ENCODE measurements around the gene CACNG1.

CACNG1 gene, protein sequence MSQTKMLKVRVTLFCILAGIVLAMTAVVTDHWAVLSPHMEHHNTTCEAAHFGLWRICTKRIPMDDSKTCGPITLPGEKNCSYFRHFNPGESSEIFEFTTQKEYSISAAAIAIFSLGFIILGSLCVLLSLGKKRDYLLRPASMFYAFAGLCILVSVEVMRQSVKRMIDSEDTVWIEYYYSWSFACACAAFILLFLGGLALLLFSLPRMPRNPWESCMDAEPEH
- 0 to 0.99 (median 0) reads per million in 17 experiments for total RNA-seq

DNA sequence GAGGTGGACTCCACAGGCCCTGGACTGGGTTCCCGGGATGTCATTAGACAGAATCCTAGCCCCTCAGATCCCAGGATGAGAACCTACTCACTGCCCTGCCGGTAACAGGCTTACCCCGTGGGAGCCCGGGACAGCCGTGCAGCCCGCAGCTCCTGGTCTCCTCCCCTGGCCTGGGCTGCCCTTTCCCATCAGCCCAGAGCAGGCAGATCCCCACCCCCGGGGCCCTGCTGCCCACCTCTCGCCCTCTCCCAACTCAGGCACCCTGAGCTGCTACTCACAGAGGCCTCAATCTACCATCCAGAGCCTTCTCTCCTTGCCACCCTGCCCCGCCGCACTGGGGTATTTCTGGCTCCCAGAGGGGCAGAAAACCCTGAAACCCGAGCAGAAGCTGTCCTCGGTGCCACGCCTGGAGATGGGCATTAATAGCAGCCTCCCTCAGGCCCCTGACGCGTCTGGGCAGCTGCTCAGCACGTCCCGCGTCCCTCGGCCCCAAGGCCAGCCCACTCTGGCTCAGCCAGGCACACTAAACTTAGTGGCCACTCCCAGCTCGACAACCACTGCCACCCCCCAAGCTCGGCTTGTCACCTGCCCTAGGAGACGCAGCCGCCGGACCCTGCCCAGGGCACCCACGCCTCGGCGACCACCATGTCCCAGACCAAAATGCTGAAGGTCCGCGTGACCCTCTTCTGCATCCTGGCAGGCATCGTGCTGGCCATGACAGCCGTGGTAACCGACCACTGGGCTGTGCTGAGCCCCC lies at the start of gene CACNG1:
TSS of gene CACNG1 (plus strand) at position 539 of the 757 bp plus-strand sequence. CDS start at position 646, 107 bp downstream.
- no peak for DNase-seq

DNA sequence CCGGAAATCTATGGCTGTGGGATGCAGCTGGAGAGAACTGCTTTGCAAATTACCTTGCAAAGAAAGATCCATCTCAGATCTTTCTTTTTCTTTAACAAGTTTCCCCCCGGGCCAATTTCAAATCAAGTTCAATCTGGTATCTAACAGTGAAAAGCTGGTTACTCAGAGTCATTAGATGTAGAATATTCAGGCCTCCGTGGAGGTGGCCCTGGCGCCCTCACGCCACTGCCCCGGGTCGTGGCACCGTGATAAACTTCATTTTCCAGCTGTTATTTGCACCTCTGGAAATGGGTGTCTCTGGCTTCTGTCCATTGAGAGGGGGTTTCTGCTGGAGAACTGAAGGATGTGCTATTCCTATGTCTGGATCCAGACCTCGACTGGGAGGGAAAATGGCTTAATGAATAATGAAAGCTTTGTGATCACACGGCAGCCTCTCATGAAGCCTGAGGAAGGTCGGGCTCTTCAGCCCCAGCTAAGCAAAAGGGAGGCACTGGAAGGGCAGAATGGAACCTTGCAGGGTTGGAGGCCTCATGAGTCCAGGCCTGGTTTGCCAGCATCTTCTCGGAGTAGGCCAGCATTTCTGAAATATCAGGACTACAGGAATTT lies 49.3 kb upstream of the CACNG1 start:
- no peak for DNase-seq

DNA sequence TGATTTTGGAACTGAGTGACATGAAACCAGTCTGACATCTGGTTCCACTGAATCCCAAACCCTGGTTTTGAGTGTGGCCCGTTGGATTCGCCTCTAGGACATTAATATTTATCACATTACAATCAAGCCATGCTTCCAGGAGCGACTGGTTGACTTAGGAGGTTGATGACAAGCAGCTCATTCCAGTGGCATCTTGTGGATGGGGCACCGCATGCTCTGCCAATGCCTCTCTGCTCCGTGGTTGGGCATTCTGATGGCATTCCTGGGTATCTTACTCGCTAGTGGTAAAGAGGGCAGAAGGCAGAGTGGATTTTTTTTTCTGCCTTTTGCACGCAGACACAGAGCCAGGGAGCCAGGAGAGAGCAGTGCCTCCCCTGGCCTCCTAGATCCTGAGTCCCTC lies 48.4 kb upstream of the CACNG1 start:
- DNase-seq = no peak

- DNase-seq = no peak
These were observed 47.4 kb upstream of the CACNG1 start for GRCh38 chr17:66996926-66997325.

DNA sequence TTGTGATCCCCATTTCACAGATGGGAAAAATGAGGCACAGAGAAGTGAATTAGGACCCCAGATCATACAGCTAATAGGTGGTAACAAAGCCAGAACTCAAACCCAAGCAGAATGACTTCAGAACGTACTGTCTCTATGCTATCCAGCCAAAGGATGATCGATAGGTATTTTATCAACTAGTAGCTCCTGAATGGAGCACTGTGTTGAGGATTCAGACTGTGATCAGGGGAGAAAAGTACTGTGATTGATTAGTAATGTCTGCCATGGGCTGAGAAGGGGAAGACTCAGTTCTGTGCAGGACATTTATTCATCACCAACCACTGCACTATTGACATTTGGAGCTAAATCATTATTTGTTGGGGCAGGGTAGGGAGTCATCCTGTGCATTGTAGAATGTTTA lies 41.1 kb upstream of the CACNG1 start:
- DNase-seq = no peak

GRCh38 chr17:67004181-67004580 lies 40.2 kb upstream of the CACNG1 start:
- no peak for DNase-seq

- no peak for DNase-seq
These were observed 37.1 kb upstream of the CACNG1 start for GRCh38 chr17:67007266-67007665.

- DNase-seq = no peak
These were observed 36.3 kb upstream of the CACNG1 start for GRCh38 chr17:67008101-67008500.

- DNase-seq = no peak
These were observed 32.7 kb upstream of the CACNG1 start for GRCh38 chr17:67011527-67012175.

DNA sequence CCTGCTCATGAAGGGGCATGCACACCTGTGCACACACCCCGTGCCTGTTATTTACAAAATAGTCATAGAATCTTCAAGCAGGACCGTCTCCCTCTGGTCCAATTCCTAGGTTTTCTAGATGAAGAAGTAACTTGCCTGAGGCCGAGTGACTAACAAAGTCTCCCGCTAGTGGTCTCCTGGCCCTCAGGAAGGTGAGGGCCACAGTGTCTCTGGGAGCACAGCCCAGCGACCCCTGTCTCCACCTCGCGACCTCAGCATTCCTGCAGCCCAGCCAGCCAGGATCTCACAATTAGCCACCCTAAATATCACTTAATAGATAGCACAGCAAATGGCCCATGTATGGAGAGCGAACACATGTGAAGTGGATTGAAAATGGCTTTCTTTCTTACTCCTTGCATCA lies 30.5 kb upstream of the CACNG1 start:
- no peak for DNase-seq

DNA sequence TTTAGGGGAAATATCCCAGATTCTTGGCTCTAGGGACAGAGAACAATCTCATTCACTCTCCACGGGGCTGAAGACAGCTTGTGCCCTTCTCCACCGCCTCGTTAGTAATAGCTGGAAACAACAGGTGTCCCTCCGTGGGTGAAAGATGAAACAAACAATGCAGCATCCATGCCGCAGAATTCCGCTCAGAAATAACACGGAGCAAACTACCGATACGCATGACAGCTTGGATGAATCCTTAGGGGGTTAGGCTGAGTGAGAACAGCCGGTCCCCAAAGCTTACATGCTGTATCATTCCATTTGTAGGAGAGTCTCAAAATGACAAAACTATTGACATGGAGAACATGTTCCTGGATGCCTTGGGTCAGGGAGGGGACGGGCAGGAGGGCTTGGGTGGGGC lies 29.4 kb upstream of the CACNG1 start:
- no peak for DNase-seq

DNA sequence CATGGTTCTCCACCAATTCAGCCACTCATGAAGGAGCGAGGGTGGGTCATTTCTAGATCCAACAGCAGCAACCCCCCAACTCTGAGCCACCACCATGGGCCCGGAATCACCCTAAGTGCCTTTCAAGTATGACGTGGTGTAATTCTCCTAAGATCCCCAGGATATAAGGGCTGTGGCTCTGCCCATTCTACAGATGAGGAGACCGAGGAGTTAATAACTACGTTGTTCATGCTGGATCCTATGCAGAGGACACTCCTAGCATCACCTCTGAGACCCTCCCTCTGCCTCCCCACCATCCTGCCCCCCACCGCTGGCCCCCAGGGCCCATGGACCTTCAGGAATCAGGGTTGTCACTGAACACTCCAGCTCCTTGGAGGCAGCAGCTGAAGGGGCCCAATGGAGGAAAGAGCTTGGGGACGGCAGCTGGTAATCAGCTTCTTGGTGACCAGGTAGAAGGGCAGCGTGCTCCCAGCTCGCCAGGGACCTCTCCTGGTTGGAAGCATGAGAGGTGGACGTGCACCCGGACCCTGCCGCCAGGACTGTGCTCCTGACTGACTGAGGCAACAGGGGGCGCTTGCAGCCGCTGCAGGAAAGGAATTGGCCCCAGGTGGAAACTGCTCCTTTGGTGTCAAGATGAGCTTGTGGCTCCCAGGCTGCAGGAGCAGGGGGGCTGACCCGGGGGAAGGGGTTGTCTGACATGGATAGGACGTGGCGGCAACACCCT lies 28.2 kb upstream of the CACNG1 start:
- DNase-seq = no peak

DNA sequence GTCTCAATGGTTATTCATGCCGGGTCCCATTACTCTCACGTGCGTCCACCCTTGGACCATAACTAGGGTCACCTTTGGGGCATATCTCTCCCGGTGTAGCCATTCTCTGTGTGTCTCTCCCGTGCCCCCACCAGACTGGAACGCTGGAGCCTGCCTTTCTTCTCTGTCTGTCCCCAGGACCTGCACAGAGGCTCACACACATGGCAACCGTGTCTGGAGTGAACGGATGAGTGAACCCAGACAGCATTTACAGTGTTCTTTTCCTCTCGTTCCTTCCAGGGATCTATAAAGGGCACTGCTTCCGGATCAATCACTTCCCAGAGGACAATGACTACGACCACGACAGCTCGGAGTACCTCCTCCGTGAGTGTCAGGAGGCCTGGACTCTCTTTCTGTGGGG lies 26.4 kb upstream of the CACNG1 start:
- no peak for DNase-seq

- no peak for DNase-seq
These were observed 25.6 kb upstream of the CACNG1 start for GRCh38 chr17:67018471-67019434.

DNA sequence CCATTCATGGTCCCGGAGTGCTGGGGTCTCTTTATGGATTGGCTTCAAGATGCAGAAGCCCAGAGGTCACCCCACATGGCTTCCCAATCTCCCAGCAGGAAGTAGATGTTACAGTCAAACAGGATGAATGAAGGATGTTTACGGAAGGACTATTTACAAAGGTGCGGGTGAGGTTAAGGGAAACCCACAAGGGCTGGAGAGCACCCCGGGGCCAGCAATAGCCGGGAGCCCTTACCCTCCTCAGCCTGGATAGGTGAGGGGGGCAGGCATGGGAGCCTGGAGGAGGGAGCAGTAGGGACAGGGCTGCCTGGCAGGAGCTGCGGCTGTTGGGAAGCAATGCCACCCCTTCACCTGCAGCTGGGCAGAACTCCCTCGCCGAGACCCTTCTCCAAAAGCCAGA lies 24.5 kb upstream of the CACNG1 start:
- DNase-seq = no peak

DNA sequence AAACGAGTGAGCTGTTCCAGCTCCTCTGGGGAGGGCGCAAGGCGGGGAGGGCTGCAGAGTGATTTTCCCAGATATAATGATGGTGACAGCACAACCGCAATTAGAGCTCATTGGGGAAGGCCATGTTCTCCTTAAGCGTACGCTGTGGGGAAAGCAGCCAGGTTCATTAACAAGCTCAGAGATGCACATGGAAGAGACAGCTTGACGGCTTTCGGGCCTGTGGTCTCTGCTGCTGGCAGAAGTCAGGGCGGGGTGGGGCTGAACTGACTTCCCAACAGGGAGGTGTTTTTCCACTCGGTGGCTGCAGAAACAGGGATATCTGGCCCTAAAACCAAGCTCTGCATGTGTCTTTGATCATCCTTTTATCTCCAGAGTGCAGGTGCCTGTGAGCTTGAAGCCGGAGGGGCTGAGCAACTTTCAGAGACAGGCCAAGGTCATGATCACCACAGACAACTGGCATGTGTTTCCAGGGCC lies 24.0 kb upstream of the CACNG1 start:
- DNase-seq = no peak

GRCh38 chr17:67021196-67021595 lies 23.2 kb upstream of the CACNG1 start:
- peak in 2 of 4 experiments; percentile 6 to 10 for DNase-seq

- no peak for DNase-seq
These were observed 22.5 kb upstream of the CACNG1 start for GRCh38 chr17:67021743-67022450.

DNA sequence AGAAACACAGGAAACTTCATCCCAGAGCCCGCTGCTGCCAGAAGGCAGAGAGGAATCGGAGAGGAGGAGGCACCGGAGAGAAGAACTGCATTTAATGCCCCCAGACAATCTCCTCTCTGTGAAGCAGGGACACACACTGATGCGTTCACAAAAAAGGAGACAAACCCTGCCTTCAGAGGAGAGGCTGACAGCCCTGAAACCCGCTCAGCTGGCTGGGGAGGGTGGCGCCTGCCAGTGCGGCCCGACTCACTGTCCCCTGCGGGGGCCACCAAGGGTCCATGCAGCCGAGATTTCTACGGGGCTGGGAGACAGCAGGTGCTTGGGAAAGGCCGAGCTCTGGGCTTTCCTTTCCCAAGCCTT lies 21.9 kb upstream of the CACNG1 start:
- no peak for DNase-seq

- no peak for DNase-seq
These were observed 19.6 kb upstream of the CACNG1 start for GRCh38 chr17:67024736-67025135.
